OCI-M2 (cell line): Measurements from ENCODE around the gene AKR1C3.
"Not testable (repeated sequence)": the region's sequence is repeated elsewhere in the genome, so short reads cannot be mapped to it uniquely, and the experiment has no call there.

Experiments
- DNase-seq: peaks from one replicate; lab custom pipeline; 2025; ENCODE audit not compliant: unreplicated experiment; lab: John Stamatoyannopoulos, UW

AKR1C3 gene

GRCh38 chr10:5094265-5095205 lies at the start of gene AKR1C3:
Gene AKR1C3 (plus strand): TSS chr10:5094414. CDS start chr10:5094445, 31 bp downstream.
- no peak for DNase-seq

- DNase-seq = no peak
Measured at GRCh38 chr10:5045095-5045494, 49.1 kb upstream of the AKR1C3 start.

- DNase-seq = no peak
Measured at GRCh38 chr10:5046410-5046809, 47.8 kb upstream of the AKR1C3 start.

- not testable (repeated sequence) for DNase-seq
Measured at GRCh38 chr10:5047055-5047454, 47.2 kb upstream of the AKR1C3 start.

GRCh38 chr10:5047912-5048628 lies 46.1 kb upstream of the AKR1C3 start:
- DNase-seq = no peak

GRCh38 chr10:5052951-5053500 lies 41.2 kb upstream of the AKR1C3 start:
- DNase-seq = not testable (repeated sequence)

GRCh38 chr10:5054831-5055230 lies 39.4 kb upstream of the AKR1C3 start:
- not testable (repeated sequence) for DNase-seq

- DNase-seq = not testable (repeated sequence)
Measured at GRCh38 chr10:5059267-5059666, 34.9 kb upstream of the AKR1C3 start.

GRCh38 chr10:5060791-5061190 lies 33.4 kb upstream of the AKR1C3 start:
- DNase-seq = not testable (repeated sequence)

- no peak for DNase-seq
Measured at GRCh38 chr10:5064656-5065055, 29.6 kb upstream of the AKR1C3 start.

- DNase-seq = no peak
Measured at GRCh38 chr10:5068274-5068984, 25.8 kb upstream of the AKR1C3 start.

- DNase-seq = no peak
Measured at GRCh38 chr10:5070648-5071410, 23.4 kb upstream of the AKR1C3 start.

GRCh38 chr10:5071411-5072198 lies 22.6 kb upstream of the AKR1C3 start:
- peak; percentile 71 for DNase-seq

GRCh38 chr10:5073659-5074058 lies 20.6 kb upstream of the AKR1C3 start:
- no peak for DNase-seq

- no peak for DNase-seq
Measured at GRCh38 chr10:5076615-5077014, 17.6 kb upstream of the AKR1C3 start.

GRCh38 chr10:5078547-5079180 lies 15.6 kb upstream of the AKR1C3 start:
- DNase-seq = no peak

- no peak for DNase-seq
Measured at GRCh38 chr10:5079306-5079830, 14.8 kb upstream of the AKR1C3 start.

GRCh38 chr10:5079836-5080235 lies 14.4 kb upstream of the AKR1C3 start:
- no peak for DNase-seq

GRCh38 chr10:5081091-5081490 lies 13.1 kb upstream of the AKR1C3 start:
- DNase-seq = no peak
